C4-2B (cell line): Measurements from ENCODE around the gene FGF22.

Experiments used
- H3K27ac ChIP-seq: fragments of 450-650 bp; 2 replicates; pipeline ENCODE4 v1.5.1; 2017
- ZFX ChIP-seq: fragments of 450-650 bp; IDR thresholded peaks from 2 replicates; pipeline ENCODE4 v1.6.1; 2017
- TF ChIP-seq, protein P1 (sequence below): fragments of 450-650 bp; conservative IDR thresholded peaks from 2 replicates; pipeline ENCODE4 v1.5.1; 2017; ENCODE audit warnings: mild to moderate bottlenecking

FGF22 gene

DNA sequence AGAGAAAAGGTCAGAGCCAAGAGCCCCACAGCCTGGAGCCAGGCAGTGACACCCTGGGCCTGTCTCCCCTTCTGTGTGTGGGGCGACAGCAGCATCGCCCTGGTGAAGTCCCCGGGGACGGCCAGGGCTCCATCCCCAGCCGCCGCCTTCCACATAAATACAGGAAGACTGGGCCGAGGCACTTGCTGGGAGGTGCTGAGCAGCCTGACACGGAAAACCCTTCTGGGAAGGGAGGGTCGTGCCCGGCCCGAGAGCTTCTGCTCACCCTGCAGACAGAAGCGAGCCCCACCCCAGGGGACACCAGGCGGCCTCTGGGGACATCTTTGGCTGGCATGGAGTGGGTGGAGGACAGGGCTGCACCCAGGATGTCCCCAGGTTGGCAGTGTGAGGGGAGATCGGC lies 5.1 kb downstream of the FGF22 start:
- no peak overlapping the region for H3K27ac ChIP-seq
- TF ChIP-seq, protein P1, sequence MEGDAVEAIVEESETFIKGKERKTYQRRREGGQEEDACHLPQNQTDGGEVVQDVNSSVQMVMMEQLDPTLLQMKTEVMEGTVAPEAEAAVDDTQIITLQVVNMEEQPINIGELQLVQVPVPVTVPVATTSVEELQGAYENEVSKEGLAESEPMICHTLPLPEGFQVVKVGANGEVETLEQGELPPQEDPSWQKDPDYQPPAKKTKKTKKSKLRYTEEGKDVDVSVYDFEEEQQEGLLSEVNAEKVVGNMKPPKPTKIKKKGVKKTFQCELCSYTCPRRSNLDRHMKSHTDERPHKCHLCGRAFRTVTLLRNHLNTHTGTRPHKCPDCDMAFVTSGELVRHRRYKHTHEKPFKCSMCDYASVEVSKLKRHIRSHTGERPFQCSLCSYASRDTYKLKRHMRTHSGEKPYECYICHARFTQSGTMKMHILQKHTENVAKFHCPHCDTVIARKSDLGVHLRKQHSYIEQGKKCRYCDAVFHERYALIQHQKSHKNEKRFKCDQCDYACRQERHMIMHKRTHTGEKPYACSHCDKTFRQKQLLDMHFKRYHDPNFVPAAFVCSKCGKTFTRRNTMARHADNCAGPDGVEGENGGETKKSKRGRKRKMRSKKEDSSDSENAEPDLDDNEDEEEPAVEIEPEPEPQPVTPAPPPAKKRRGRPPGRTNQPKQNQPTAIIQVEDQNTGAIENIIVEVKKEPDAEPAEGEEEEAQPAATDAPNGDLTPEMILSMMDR = no peak
- no peak for TF ChIP-seq ZFX

DNA sequence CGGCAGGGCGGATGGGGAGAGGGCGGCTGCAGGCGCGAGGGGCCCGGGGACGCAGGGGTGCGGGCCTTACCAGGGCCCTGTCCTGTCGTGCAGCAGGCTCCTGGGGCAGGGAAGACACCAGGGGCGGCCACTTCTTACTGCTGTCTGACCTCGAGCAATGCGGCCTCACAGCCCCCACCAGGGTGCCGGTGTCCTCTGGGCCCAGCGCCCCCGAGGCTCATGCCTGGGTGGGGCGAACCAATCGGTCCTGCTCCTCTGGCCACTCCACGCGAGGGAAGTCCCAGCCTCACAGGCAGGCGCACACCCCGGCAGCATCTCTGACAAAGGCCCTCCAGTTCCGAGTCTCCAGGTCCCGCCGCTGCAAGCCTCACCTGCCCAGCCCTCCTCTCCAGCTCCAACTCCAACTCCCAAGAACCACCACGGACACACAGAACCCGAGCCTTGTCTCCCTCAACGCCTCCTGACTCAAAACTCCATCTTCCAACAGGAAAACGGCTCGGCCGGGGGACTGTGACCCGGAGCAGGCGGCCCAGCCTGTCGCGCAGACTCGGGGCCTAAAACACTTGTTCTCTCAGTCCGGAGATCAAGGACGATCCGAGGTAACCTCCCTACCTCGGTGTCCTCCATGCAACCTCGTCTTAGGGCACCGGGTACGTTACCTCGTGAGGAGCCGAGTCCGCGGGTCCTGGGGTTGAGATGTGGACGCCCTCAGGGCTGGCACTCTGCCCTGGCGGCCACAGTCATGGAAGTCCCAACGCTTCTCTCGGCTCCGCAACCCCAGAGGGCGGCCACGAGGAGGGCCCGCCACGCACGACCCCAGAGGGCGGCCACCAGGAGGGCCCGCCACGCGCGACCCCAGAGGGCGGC lies 6.5 kb downstream of the FGF22 start:
- TF ChIP-seq, protein P1 = no peak
- TF ChIP-seq ZFX = no peak
- H3K27ac ChIP-seq = no peak overlapping the region

DNA sequence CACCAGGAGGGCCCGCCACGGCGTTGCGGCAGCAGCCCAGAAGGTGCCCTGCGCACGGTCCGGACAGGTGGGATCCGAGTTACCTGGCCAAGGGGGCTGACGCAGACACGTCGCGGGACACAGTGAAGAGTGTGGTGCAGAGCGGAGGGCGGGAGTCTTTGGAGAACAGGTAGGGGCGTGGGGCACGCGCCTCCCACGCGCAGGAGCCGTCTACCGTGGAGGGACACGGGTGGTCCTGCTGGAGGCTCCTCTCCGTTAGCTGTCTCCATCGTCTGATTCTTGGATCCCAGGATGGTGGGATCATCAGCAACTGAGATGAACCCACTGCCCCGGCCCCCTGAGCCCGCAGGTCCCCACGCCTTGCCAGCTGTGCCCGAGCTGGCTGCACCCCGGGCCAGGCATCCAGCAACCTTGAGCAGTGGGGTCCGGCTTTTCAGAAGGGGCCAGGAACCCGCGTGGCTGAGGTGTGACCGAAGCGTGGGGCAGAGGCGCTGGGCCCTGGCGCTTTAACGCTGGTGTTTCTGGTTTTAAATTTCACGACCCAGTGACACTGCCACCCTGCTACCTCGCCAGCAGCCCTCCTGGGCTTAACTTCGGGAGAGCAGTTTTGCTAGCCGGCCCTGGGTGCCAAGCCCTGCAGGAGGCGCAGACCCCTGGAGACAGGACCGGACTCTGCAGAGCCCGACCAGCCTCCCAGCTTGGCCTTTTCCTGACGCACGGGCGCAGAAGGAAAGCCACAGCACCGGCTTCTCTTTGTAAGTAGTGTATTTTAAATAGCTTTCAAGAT lies 7.3 kb downstream of the FGF22 start:
- H3K27ac ChIP-seq = no peak overlapping the region
- TF ChIP-seq ZFX = no peak
- TF ChIP-seq, protein P1 = no peak

DNA sequence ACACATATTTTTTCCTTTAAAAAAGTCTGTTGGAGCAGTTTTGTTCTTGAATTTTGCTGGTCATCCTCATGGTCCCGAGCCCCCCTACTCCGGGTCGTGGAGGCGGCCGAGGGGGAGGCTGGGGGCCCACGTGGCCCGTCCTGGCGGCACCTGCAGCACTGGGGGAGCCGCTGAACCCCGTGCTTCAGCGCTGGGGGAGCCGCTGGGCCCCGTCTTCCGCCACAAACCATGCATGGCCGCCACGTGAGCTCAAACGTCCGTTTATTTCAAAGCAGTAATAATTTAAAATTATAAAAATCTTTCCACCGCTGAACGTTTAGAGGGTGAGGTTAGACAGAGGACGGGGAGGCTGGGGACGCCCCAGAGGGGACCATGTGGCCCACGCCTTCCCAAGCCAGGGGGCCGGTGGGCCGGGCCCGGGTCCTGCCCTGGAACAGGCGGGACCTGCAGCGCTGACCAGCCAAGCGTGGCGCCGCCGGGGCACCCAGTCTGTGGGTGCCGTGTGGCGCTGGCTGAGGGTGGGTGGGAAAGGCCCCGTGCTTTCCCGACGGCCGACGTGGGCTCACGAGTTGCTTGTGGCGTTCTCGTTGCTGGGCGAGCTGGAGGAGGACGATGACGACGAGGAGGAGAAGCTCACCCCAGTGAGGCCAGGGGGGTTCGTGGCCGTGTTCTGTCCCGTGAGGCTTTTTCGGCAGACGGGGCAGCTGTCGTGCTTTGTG lies 8.0 kb downstream of the FGF22 start:
- TF ChIP-seq ZFX = no peak
- TF ChIP-seq, protein P1 = no peak
- no peak overlapping the region for H3K27ac ChIP-seq

DNA sequence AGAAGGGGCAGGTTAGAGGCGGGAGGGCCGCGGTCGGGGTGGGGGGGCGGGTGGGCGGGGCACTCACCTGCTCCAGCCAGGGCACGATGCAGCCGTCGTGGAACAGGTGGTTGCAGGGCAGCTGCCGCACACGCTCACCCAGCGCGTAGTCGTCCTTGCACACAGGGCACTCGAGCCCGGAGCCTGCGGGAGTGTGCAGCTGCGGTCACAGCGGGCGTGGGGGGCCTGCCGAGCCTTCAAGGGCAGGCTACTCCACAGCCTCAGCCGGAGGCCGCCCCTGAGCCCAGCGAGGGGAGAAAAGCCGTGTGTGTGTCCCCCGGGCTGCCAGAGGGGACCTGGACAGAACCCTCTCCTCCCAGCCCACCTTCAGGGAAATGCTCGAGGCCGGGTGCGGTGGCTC lies 8.6 kb downstream of the FGF22 start:
- TF ChIP-seq, protein P1 = no peak
- TF ChIP-seq ZFX = no peak
- no peak overlapping the region for H3K27ac ChIP-seq

DNA sequence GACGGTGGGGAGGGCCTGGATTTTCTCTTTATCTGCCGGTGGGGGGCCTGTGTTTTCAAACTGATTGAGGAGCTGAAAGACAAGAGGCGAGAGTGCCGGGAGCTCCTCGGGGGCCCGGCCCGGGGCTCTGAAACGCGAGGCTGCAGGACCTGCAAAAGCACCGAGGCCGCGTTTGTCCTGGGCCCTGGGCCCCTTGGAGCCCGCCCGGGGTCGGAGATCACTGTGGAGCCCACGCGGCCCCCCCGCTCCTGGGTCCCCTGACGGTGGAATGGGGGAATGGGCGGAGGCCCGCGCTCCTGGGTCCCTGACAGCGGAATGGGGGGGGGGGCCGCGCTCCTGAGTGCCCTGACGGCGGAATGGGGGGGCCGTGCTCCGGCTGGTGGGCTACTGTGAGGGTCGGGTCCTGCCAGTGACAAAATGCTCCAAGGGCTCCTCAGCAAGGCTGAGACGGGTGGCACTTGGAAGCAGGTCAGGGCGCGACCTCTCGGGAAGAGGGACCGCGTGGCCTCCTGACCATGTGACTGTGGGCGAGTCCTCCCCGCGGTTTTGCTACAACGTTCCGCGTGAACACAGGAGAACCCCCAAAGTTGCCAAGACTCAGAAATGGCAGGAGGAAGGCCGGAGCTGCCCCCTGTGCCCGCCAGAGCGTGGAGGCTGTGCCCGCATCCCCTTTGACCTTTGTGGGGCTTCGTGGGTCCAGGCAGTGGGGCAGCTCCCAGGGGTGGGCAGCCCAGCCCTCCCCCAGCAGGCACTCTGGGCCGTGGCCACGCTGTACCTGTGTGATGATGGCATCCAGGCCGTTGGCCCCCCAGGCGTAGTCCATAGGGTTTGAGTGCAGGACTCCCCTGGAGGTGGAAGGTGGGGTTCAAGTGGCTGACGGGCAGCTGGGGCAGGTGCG lies 9.5 kb downstream of the FGF22 start:
- no peak for TF ChIP-seq ZFX
- TF ChIP-seq, protein P1 = no peak
- no peak overlapping the region for H3K27ac ChIP-seq
